ENCODE data around the gene WSCD1.

WSCD1 gene

DNA sequence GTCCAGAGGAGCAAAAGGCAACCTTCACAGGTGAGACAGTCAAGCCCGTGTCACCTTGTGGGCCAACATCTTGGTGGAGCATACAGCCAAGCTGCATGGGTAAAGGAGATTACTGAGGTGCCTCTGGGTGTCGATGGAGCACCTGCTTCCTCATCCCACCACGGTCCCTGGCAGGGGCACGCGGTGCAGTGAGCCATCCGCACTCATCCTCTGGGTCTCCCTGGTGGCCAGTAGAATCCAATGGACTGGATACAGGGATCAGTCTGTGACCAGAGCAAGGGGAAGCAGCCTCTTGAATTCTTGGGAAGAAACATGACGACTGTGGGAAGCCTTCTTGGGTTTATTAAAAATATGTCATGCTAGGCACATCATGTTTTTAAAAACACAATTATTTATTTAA, 4.8 kb upstream of the WSCD1 start:
- Histone ChIP-seq H2AFZ (ENCODE audit: low read depth, low read length) (no peak overlapping the region), H3K27ac (ENCODE audit: low read length) (no peak overlapping the region), H3K4me3 (ENCODE audit: low read length) (no peak overlapping the region), H3K9ac (ENCODE audit: low read length) (no peak overlapping the region), H3K9me3 (ENCODE audit: insufficient read depth, low read length) (no peaks in the 10 kb centered on the region), H3K79me2 (ENCODE audit: low read length) (no peaks in the 10 kb centered on the region), H3K4me1 (ENCODE audit: low read length) (no peaks in the 10 kb centered on the region), H3K27me3 (ENCODE audit: low read depth, low read length) (no peaks in the 10 kb centered on the region), H4K20me1 (ENCODE audit: insufficient read depth, low read length) (no peaks in the 10 kb centered on the region), H3K4me2 (ENCODE audit: low read length) (no peak overlapping the region), H3K36me3 (replicated peaks; ENCODE audit: low read depth, low read length) (no peaks in the 10 kb centered on the region)
- TF ChIP-seq, protein P1, sequence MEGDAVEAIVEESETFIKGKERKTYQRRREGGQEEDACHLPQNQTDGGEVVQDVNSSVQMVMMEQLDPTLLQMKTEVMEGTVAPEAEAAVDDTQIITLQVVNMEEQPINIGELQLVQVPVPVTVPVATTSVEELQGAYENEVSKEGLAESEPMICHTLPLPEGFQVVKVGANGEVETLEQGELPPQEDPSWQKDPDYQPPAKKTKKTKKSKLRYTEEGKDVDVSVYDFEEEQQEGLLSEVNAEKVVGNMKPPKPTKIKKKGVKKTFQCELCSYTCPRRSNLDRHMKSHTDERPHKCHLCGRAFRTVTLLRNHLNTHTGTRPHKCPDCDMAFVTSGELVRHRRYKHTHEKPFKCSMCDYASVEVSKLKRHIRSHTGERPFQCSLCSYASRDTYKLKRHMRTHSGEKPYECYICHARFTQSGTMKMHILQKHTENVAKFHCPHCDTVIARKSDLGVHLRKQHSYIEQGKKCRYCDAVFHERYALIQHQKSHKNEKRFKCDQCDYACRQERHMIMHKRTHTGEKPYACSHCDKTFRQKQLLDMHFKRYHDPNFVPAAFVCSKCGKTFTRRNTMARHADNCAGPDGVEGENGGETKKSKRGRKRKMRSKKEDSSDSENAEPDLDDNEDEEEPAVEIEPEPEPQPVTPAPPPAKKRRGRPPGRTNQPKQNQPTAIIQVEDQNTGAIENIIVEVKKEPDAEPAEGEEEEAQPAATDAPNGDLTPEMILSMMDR (IDR thresholded peaks at IDR 0.05; ENCODE audit: low read depth, low read length), result no peak
- TF ChIP-seq EZH2phosphoT487 (IDR thresholded peaks at IDR 0.05; ENCODE audit: low read depth), result no peak

DNA sequence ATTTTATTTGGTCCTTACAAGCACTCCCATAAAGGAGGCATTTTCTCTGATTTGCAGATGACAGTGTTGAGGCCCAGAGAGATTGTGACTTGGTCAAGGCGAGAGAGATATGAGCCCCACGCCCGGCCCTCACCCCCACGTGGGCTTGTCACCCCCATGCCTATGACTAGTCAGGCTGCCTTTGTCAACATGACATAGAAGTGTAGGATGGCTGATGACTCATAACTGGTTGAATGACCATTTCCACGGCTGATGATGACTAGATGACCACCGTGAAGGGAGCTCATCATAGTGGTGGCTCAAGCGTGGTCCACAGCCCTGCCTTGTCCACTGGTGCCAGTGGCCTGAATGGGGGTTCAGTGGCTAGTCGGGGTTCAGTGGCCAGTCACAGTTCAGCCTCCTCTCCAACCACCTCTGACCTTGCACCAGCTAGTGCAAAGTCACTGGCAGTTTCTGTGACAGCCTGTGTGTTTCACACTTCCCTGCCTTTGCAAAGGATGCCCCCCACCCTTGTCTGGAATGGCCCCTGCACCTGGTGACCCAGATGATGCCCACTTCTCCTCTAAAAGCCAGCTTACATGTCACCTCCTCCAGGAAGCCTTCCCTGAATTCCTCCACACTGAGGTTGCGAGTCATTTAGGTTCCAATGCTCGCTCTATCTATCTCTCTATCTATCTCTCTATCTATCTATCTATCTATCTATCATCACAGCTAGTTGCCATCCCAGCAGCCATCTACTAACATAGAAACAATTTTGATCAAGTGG, 3.8 kb upstream of the WSCD1 start:
- no peaks in the 10 kb centered on the region for H3K79me2 ChIP-seq (ENCODE audit: low read length)
- no peak for TF ChIP-seq EZH2phosphoT487 (IDR thresholded peaks at IDR 0.05; ENCODE audit: low read depth)
- no peak overlapping the region for H3K9ac ChIP-seq (ENCODE audit: low read length)
- H4K20me1 ChIP-seq (ENCODE audit: insufficient read depth, low read length), result no peaks in the 10 kb centered on the region
- no peak overlapping the region for H2AFZ ChIP-seq (ENCODE audit: low read depth, low read length)
- H3K4me2 ChIP-seq (ENCODE audit: low read length), result no peak overlapping the region
- H3K4me1 ChIP-seq (ENCODE audit: low read length), result no peaks in the 10 kb centered on the region
- H3K4me3 ChIP-seq (ENCODE audit: low read length), result no peak overlapping the region
- no peaks in the 10 kb centered on the region for H3K27me3 ChIP-seq (ENCODE audit: low read depth, low read length)
- no peaks in the 10 kb centered on the region for H3K9me3 ChIP-seq (ENCODE audit: insufficient read depth, low read length)
- no peaks in the 10 kb centered on the region for H3K36me3 ChIP-seq (replicated peaks; ENCODE audit: low read depth, low read length)
- H3K27ac ChIP-seq (ENCODE audit: low read length), result no peak overlapping the region

DNA sequence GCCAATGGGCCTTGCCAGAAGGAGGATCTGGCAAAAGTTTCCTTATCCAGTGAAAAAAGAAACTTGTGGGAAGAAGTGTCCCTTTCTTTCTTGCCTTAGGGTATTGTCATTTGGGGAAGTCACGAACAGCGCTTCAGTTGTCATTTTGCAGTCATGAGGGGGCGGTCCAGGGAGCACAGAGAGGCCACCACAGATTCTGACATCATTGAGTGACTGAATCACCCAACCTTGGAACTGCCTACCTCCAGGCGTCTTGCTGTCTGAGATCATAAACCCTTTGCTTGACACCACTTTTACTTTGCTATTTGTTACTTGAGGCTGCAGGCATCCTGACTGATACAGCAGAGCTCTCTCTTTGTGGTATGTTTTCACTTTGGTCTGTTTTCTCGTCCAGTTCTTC, 3.1 kb upstream of the WSCD1 start:
- Histone ChIP-seq H3K36me3 (replicated peaks; ENCODE audit: low read depth, low read length) (no peaks in the 10 kb centered on the region), H3K27me3 (ENCODE audit: low read depth, low read length) (no peaks in the 10 kb centered on the region), H2AFZ (ENCODE audit: low read depth, low read length) (no peak overlapping the region), H3K4me2 (ENCODE audit: low read length) (no peak overlapping the region), H3K79me2 (ENCODE audit: low read length) (no peaks in the 10 kb centered on the region), H3K4me1 (ENCODE audit: low read length) (no peaks in the 10 kb centered on the region), H3K9me3 (ENCODE audit: insufficient read depth, low read length) (no peaks in the 10 kb centered on the region), H3K4me3 (ENCODE audit: low read length) (no peak overlapping the region), H3K9ac (ENCODE audit: low read length) (no peak overlapping the region), H4K20me1 (ENCODE audit: insufficient read depth, low read length) (no peaks in the 10 kb centered on the region), H3K27ac (ENCODE audit: low read length) (no peak overlapping the region)
- TF ChIP-seq, protein P1 (IDR thresholded peaks at IDR 0.05; ENCODE audit: low read depth, low read length), result no peak
- no peak for TF ChIP-seq EZH2phosphoT487 (IDR thresholded peaks at IDR 0.05; ENCODE audit: low read depth)

DNA sequence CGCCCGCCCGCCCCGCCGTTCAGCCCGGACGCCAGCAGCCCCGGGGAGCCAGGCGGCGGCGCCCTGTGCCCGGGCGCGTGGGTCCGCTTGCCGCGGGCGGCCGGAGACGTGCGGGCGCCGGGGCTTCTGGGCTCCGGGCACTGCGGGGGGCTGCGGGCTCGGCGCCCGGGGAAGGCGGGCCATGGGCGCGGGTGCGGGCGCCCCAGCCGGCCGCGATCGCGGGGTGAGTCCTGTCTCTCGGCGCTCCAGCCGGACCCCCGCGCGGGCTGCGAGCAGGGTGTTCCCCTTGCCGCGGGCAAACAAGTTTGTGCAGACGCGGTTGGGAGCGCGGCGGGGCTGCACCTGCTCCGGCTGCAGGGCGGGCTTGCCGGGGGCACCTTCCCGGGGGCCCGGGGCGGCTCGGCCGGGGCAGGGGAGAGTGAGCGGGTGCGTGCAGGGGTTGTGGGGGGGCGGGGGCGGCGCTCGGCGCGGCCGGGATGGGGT, 292 bp downstream of the WSCD1 start:
- Histone ChIP-seq H3K27ac (ENCODE audit: low read length) (no peak overlapping the region), H3K27me3 (ENCODE audit: low read depth, low read length) (no peaks in the 10 kb centered on the region), H3K4me3 (ENCODE audit: low read length) (no peak overlapping the region), H3K79me2 (ENCODE audit: low read length) (no peaks in the 10 kb centered on the region), H3K4me1 (ENCODE audit: low read length) (no peaks in the 10 kb centered on the region), H3K4me2 (ENCODE audit: low read length) (no peak overlapping the region), H3K36me3 (replicated peaks; ENCODE audit: low read depth, low read length) (no peaks in the 10 kb centered on the region), H4K20me1 (ENCODE audit: insufficient read depth, low read length) (no peaks in the 10 kb centered on the region), H3K9ac (ENCODE audit: low read length) (no peak overlapping the region), H2AFZ (ENCODE audit: low read depth, low read length) (no peak overlapping the region), H3K9me3 (ENCODE audit: insufficient read depth, low read length) (no peaks in the 10 kb centered on the region)
- TF ChIP-seq EZH2phosphoT487 (IDR thresholded peaks at IDR 0.05; ENCODE audit: low read depth), result no peak
- TF ChIP-seq, protein P1 (IDR thresholded peaks at IDR 0.05; ENCODE audit: low read depth, low read length), result no peak
